Left kidney (tissue), 2 donors: ENCODE measurements around the gene MORN5. TPM values are rescaled to one million over a fixed set of nuclear protein-coding genes. Genes with fewer than 3 reads are reported as not detected.

ENCODE experiments used
- DNase-seq: peaks from one replicate; pipeline ENCODE4 v3.0.0-alpha.2; 2013
- polyA plus RNA-seq: library from polyadenylated mRNA; unstranded; fragments of 120-200 nt; gene quantifications from one replicate; pipeline ENCODE4 v1.2.1, GENCODE V29; 2013; ENCODE audit not compliant: insufficient read length

Gene MORN5
- polyA plus RNA-seq, 1 donor: 1.9 TPM

DNA sequence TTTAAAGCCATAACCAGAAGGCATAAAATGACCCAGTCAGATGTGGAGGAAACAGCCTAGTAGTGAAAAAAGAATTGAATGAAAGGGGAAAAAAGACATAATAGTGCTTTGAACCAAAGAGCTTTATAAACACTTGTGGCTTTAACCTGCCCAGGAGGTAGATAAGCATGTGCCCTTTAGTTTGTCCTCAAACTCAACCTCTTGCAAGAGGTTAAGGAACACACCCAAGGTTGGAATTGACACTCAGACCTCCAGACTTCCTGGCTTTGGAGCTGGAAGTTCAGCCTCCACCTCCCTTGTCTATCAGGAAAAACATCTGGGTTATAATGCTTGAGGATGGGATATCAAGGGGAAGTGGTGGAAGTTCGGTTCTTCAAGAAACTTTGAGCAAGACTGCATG, 16.4 kb upstream of the MORN5 start:
- no peak for DNase-seq

DNA sequence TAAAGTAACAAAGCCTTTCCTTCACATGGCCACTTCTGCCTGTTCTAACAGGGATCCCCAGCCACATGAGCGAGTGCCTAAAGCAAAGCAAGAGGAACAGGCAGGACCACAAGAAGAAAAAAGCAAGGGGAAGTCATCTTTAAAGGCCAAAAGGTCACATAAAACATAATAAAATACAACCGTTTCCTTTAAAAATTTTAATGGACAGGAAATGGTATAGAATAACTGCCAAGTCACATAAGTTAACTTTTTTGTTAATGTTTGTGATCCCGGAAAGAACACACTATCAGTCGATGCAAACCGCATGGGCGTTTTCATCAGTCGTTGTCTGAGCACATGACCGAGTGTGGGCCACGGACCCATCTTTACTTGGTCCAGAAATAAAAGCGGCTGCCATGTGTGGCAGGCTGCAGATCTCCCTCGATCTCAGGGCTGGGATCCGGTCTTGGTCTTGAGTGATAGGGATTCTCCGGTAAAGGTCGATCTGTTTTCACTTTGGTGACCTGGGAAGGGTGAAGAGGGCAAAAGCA, 15.8 kb upstream of the MORN5 start:
- DNase-seq: no peak

DNA sequence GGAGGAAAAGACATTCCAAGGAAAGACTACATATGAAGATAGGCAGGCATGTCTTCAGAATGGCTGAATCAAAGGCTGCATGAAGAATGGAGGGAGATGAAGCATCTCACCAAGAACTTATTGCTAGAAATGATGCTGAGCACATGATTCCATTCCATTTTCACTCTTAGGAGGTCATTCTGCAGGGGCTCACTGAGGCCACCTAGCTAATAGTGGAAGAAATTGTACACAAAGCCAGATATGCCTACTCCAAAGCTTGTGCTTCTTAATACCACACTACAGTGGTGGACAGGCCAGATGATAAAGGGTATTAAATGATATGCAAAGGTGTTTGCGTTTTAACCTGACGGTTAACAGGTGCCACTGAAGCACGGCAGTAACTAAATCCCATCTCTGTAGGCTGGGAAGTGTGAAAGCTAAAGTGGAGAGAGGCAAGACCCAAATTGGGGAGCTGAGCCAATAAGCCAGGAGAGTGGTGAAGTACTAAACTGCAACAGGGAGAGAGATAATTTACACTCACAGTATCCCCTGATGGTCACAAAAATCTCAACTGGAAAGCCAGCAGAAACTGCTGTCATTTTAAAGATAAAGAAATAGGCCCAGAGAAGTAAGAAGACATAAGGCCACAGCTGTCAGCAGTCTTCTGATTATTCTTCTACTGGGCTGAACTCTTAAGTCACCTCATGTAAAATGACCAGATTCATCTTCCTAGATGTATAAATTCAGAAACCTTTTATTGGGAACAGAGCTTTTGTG, 14.7 kb upstream of the MORN5 start:
- DNase-seq: no peak

- DNase-seq: no peak
Observed at GRCh38 chr9:122145592-122145863, 14.2 kb upstream of the MORN5 start.

DNA sequence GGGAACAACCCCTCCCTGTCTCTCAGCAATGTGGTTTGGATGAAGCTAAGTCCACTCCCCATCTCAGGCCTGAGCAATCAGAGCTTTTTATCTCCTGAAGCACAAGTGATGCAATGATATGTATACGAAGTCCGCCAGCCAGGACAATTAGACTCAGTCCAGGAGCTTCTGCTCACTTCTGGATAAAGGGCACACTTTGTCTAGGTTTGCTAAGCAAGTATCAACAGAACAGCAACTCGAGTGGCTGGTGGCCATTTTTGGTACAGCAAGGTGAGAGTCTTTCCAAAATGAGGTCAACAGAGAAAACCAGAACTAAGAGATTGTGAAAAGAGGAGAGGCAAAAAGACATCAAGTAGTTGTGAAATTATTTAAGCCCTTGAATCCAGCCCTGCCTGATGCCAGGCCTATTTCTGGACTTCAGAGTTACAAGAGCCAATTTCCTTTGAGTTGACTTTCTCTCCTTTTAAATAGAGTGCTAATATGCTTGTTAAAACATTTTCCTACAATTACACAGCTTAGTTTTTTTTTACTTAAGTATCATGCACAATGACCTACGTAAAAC, 8.4 kb upstream of the MORN5 start:
- no peak for DNase-seq

DNA sequence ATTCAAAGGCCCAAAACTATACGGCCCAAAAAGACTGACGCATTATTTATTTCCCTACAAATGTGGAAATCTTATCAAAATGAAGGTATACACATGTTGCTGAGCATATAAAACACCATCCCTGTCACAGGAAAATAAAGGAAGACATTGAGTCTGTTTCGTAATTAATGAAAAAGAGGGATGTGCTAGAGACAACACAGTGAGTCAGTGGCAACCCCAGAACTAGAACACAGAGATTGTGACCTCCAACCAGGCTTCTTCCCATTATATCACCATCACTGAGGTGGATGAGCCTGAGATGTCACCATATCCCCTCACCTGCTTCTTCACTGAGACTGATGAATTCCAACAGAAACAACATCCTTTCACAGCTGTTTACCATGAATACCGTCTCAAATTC, 3.9 kb upstream of the MORN5 start:
- DNase-seq: no peak

DNA sequence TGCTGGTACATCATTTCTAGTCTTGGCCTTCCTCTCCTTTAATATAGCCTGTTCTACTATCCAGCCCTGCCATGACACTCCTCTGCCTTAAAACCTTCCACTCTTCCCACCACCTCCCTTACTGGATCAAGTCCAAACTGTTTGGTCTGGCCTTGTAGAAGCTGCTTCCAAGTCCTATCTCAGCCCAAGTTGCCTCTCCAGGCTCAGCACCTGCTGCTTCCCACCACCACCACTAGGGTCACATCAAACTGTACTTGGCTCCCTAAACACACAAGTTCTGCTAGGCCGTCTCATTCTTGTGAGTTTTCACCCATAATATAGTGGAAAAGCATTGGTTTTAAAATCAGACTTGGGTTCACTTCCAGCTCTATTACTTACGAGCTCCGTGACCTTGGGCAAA, 1.5 kb upstream of the MORN5 start:
- DNase-seq: no peak

GRCh38 chr9:122159925-122160246, 178 bp downstream of the MORN5 start:
- no peak for DNase-seq

DNA sequence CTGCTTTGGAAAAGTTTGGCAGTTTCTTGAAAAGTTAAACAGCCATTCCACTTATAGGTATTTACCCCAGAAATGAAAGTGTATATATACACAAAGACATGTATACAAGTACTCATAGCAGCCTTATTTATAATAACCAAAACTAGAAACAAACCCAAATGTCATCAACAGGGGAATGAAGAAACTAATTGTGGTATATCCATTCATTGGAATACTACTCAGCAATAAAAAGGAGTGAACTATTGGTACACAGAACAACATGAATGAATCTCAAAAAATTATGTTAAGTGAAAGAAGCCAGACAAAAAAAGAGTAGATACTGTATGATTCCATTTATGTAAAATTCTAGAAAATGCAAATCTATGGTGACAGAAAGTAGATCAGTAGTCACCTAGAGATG, 2.7 kb downstream of the MORN5 start:
- DNase-seq: no peak

GRCh38 chr9:122164286-122164685, 4.6 kb downstream of the MORN5 start:
- no peak for DNase-seq

DNA sequence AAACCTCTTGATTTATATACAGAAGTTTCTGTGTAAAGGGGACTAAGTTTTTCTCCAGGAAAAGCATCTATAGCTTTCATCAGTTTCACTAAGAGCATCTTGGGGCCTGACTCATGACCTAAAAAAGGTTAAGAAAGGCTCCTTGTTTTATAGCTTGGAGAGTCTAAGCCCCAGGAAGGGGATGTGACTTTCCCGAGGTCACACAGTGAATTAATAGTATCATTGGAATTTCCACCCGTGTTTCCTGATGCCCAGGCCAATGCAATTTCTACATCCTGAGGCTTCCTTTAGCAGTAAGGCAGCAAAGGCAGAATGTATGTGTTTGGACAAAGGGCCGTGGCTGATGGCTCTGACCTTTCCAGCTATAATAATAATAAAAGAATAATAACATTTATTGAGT, 8.6 kb downstream of the MORN5 start:
- no peak for DNase-seq

DNA sequence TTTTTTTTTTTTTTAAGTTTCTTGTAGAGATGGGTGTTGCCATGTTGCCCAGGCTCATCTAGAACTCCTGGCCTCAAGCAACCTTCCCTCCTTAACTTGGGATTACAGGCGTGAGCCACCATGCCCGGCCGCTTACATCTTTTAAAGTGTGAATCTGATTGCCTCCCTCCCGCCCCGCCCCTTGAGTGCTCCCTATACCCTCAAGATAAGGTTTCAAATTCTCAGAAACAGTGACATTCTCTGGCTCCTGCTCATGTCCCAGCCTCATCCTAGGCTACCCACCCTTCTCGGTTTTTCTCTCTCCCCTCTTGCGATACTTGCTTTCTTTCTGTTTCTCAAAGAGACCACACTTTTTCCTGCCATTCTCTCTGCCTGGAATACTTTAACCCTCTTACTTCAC, 12.4 kb downstream of the MORN5 start:
- no peak for DNase-seq

DNA sequence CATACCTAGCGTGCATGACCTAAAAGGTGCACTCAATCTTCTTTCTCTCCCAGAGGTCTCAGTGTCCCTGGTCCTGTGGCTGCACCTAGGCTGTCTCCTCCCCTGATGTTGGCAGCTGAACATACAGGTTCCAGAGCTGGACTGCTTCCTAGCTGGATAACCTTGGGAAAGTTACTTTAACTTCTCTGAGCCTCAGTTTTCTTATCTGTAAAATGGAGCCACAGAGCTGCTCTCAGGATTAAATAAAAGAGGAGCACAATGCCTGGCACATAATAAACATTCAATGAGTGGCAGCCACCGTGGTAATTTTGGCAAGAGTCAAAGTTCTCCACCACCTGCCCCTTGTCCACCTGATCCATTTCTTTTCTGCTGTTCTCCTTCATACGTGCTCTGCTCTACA, 14.0 kb downstream of the MORN5 start:
- no peak for DNase-seq

DNA sequence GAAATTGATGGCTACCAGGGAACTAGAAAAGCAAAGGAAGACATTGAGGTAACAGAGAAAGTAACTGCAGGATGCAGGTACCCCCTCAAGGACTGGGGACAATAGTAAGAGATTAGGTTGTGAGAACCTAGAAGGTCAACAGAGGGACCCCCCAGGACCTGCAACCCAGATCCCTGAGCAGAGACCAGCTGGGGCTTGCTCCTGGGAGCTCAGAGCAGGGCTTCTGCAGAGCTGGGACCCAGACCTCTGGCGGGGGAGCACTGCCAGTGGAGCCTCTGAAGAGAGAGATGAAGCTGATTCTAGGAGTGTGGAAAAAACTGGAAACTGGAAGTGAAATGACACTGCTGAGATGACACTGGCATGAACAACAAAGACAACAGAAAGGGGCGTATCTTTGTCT, 17.2 kb downstream of the MORN5 start:
- no peak for DNase-seq

DNA sequence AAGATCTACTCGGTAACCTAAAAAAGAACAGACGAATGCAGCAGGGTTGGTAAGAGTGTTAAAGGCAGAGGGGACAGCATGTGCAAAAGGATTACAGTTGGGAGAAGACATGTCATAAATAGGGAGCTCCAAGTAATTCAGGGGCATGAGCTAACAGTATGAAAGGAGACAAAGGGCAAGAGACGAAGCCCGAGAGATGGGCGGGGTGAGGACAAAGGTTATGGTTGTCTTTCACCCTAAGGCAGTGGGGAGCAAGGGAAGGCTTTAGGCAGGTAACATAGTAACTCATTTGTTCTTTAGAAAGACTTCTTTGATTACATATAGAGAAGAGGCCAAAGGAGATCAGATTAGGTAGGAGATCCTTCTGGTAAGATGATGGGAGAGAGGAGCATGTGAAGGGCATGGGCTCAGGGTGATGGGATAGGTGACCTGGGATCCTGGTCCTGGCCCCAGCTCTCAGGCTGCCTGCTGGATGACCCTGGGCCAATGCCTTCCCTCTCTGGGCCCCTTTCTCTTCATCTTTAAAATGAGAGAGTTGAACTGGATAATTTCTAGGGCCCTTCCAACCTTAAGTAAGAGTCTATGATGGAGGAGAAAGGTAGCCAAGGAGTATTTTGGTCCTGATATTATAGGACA, 19.5 kb downstream of the MORN5 start:
- DNase-seq: no peak

GRCh38 chr9:122179690-122180074, 20.0 kb downstream of the MORN5 start:
- no peak for DNase-seq

DNA sequence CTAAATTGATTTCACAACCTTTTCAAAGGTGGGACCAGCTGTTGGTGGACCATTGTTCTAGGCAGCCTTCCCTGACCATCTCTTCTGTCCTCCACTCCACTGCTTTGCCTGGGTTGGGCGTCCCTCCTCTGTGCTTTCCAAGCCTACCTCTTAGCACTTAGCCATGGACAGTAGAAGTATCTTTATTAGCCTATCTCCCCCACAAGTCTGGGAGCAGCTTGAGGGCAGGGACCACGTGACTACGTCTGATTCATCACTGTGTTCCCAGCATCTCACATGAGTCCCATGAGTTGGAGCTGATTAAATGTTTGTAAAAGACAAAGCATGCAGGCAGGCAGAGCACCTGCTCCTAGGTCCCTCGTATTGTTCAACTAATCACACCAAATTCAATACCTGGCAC, 20.9 kb downstream of the MORN5 start:
- no peak for DNase-seq

DNA sequence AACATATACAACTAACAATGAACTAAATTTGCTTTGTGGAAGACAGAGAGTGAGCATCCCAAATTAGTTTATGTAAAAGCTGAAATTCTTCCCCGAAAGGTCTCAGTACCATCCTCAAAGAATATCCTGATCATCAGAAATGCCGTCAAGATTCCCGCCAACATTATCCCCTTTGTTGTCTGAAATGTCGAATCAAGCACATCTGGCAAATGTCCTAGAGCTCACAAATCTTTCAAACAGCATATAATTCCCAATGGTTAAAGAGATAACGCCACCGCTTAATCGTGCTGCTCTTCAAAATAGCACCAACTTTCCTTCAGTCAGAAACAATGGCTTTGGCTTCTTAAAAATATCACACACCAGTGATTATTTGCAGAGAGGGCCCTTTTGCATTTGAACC, 23.8 kb downstream of the MORN5 start:
- no peak for DNase-seq

DNA sequence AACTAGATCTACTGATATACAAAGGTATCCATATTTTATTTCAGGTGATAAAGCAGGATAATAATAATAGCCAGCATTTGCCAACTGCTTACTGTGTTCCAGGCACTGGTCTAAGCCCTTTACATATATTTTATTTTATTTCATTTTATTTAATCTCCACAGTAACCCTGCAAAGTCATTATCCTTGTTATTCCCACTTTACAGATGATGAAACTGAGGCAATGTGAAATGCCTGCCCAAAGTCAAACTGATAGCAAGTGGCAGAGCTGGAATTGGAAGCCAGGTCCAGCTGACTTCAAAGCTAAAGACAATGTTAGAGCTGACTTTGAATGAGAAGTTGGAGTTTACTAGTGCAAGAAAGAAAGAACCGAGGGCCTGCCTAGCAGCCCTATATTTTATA, 24.8 kb downstream of the MORN5 start:
- no peak for DNase-seq

DNA sequence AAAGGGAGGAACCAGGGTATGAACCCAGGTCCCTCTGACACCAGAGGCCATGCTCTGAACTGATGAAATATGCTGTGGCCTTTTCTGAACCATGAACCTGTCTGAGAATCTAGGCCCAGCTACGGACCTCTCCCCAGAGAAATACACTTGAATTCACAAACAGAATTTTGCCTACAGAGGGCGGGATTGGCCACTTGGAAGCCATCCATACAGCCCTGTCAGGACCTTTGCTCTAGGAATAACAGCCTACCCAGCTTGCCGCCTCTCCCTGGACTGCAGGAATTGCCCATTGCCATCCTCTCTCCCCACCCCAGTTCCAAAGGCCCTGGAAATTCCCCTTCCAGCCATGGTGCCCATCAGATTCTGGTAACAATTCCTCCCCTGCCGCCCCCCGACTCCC, 26.6 kb downstream of the MORN5 start:
- DNase-seq: no peak

DNA sequence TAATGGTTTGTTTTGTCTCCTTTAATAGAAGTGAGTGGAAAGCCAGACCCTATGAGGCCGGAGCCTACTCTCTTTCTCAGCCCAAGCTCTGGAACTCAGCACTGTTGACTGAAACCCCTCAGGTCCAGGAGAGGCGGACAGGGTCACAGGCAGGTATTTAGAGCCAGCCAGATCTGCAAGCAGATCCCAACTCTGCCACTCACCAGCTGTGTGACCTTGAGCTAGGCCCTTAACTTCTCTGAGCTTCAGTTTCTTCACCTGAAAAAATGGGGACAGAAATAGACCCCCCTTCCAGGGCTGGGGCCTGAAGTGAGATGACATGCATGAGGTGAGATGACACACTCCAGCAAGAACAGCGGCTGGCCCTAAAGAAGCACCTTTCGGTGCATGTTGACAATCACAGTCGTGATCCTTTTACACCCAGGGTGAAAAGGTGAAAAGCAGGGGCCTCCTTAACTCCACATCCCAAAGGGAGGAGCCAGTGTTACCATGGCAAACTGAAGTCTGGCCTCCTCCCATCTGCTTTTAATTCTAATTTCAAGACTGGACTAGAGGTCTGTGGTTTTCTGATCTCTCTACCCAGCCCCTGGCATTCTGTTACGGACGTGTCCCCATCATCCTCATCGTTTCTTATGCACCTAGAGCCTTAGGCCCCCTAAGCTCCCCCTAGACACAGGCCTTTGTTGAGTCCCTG, 27.2 kb downstream of the MORN5 start:
- DNase-seq: no peak

DNA sequence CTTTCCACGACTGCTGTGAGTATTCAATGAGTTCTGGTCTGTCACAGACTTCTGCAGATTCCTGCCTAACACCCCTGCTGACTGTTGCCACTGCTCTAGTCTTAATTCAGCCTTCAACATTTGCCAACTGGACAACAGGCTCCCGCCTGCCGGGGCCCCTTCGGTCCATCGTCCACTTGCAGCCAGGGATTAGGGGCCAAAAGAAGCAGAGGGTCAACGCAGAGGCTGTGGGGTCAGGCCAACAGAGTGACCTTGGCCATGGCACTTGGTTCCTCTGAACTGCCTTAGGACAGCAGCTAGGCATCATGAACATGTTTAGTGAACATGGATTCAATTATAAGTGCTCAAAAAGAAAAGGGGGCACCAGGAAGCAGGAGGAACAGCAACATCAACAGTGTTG, 28.7 kb downstream of the MORN5 start:
- DNase-seq: no peak

- no peak for DNase-seq
Observed at GRCh38 chr9:122190597-122191381, 31.1 kb downstream of the MORN5 start.
